Measurements from ENCODE around the gene MCF2L. TPM values are rescaled to one million over a fixed set of nuclear protein-coding genes. Genes with fewer than 3 reads are reported as not detected.

Gene MCF2L
- total RNA-seq, 1 experiment from 2014 or later, result 9.5 TPM

GRCh38 chr13:112930192-112930591 lies 38.8 kb upstream of the MCF2L start:
- TF ChIP-seq CTCF (conservative IDR thresholded peaks at IDR 0.05; ENCODE audit: low read depth, low read length) (no peak), EZH2 (IDR thresholded peaks at IDR 0.05; ENCODE audit: borderline replicate concordance, low read depth, low read length, poor library complexity, severe bottlenecking) (no peak)
- Histone ChIP-seq H3K9me3 (ENCODE audit: low read depth, low read length, poor library complexity, severe bottlenecking) (no peaks in the 10 kb centered on the region), H3K27ac (ENCODE audit: low read depth, low read length, poor library complexity, severe bottlenecking) (no peak overlapping the region), H3K36me3 (ENCODE audit: insufficient read depth, low read length, poor library complexity, severe bottlenecking) (no peaks in the 10 kb centered on the region), H3K4me3 (ENCODE audit: low read depth, low read length, poor library complexity, severe bottlenecking) (no peak overlapping the region), H3K27me3 (replicated peaks; ENCODE audit: insufficient read depth, low read depth, low read length, poor library complexity) (peaks cover 32% of the 10 kb centered on the region), H3K4me1 (ENCODE audit: insufficient read depth, low read length, poor library complexity, severe bottlenecking) (peaks cover 6% of the 10 kb centered on the region)
- BruUV-seq (replicated peaks), result no TSS peak
- DNase-seq (ENCODE audit: low spot score), result no peak
- intact Hi-C loops (cut with micrococcal nuclease; ENCODE audit: unreplicated experiment), result no loop called here
- ChIA-PET CTCF (no interaction called here), POLR2A (ENCODE audit: low non-redundant PET) (no interaction called here)

- peaks cover 32% of the 10 kb centered on the region for H3K27me3 ChIP-seq (replicated peaks; ENCODE audit: insufficient read depth, low read depth, low read length, poor library complexity)
- POLR2A ChIA-PET (ENCODE audit: low non-redundant PET), result interaction anchor here (0.7 kb wide), 1 partner anchor 141 kb away, joined by 3 read pairs; no protein-coding TSS in a partner anchor
- CTCF ChIA-PET, result no interaction called here
- intact Hi-C loops (cut with micrococcal nuclease; ENCODE audit: unreplicated experiment), result no loop called here
- no peak for TF ChIP-seq EZH2 (IDR thresholded peaks at IDR 0.05; ENCODE audit: borderline replicate concordance, low read depth, low read length, poor library complexity, severe bottlenecking)
- TF ChIP-seq CTCF (conservative IDR thresholded peaks at IDR 0.05; ENCODE audit: low read depth, low read length), result peak; percentile 73
- H3K4me3 ChIP-seq (ENCODE audit: low read depth, low read length, poor library complexity, severe bottlenecking), result no peak overlapping the region
- H3K4me1 ChIP-seq (ENCODE audit: insufficient read depth, low read length, poor library complexity, severe bottlenecking), result peaks cover 6% of the 10 kb centered on the region
- no peak overlapping the region for H3K27ac ChIP-seq (ENCODE audit: low read depth, low read length, poor library complexity, severe bottlenecking)
- no peaks in the 10 kb centered on the region for H3K36me3 ChIP-seq (ENCODE audit: insufficient read depth, low read length, poor library complexity, severe bottlenecking)
- no TSS peak for BruUV-seq (replicated peaks)
- DNase-seq (ENCODE audit: low spot score), result peak; percentile 64
- no peaks in the 10 kb centered on the region for H3K9me3 ChIP-seq (ENCODE audit: low read depth, low read length, poor library complexity, severe bottlenecking)
Measured at GRCh38 chr13:112931028-112931934, 37.7 kb upstream of the MCF2L start.

- Histone ChIP-seq H3K4me1 (ENCODE audit: insufficient read depth, low read length, poor library complexity, severe bottlenecking) (peaks cover 6% of the 10 kb centered on the region), H3K4me3 (ENCODE audit: low read depth, low read length, poor library complexity, severe bottlenecking) (no peak overlapping the region), H3K36me3 (ENCODE audit: insufficient read depth, low read length, poor library complexity, severe bottlenecking) (no peaks in the 10 kb centered on the region), H3K27me3 (replicated peaks; ENCODE audit: insufficient read depth, low read depth, low read length, poor library complexity) (peaks cover 25% of the 10 kb centered on the region), H3K27ac (ENCODE audit: low read depth, low read length, poor library complexity, severe bottlenecking) (no peak overlapping the region), H3K9me3 (ENCODE audit: low read depth, low read length, poor library complexity, severe bottlenecking) (no peaks in the 10 kb centered on the region)
- POLR2A ChIA-PET (ENCODE audit: low non-redundant PET), result no interaction called here
- DNase-seq (ENCODE audit: low spot score), result no peak
- CTCF ChIA-PET, result no interaction called here
- no TSS peak for BruUV-seq (replicated peaks)
- intact Hi-C loops (cut with micrococcal nuclease; ENCODE audit: unreplicated experiment), result no loop called here
- no peak for TF ChIP-seq CTCF (conservative IDR thresholded peaks at IDR 0.05; ENCODE audit: low read depth, low read length)
- no peak for TF ChIP-seq EZH2 (IDR thresholded peaks at IDR 0.05; ENCODE audit: borderline replicate concordance, low read depth, low read length, poor library complexity, severe bottlenecking)
Measured at GRCh38 chr13:112932971-112933370, 36.0 kb upstream of the MCF2L start.
